ENCODE data around the gene ZDBF2. TPM values are rescaled to one million over a fixed set of nuclear protein-coding genes. Genes with fewer than 3 reads are reported as not detected.

The ZDBF2 gene
- total RNA-seq, 1 donor from 2014 or later = 6.4 TPM

GRCh38 chr2:206323486-206323885 is 49.0 kb downstream of the ZDBF2 start:
- no peak overlapping the region for H3K4me3 ChIP-seq (ENCODE audit: low read depth, low read length)
- no peak for TF ChIP-seq CTCF (conservative IDR thresholded peaks at IDR 0.05; ENCODE audit: low read depth, low read length)
- DNase-seq (ENCODE audit: low read depth) = no peak

GRCh38 chr2:206324869-206325268 is 50.4 kb downstream of the ZDBF2 start:
- DNase-seq (ENCODE audit: low read depth) = no peak
- TF ChIP-seq CTCF (conservative IDR thresholded peaks at IDR 0.05; ENCODE audit: low read depth, low read length) = no peak
- H3K4me3 ChIP-seq (ENCODE audit: low read depth, low read length) = no peak overlapping the region

- TF ChIP-seq CTCF (conservative IDR thresholded peaks at IDR 0.05; ENCODE audit: low read depth, low read length) = no peak
- no peak for DNase-seq (ENCODE audit: low read depth)
- no peak overlapping the region for H3K4me3 ChIP-seq (ENCODE audit: low read depth, low read length)
These were observed 54.5 kb downstream of the ZDBF2 start for GRCh38 chr2:206328974-206329373.

GRCh38 chr2:206336861-206337260 is 62.4 kb downstream of the ZDBF2 start:
- no peak for TF ChIP-seq CTCF (conservative IDR thresholded peaks at IDR 0.05; ENCODE audit: low read depth, low read length)
- no peak overlapping the region for H3K4me3 ChIP-seq (ENCODE audit: low read depth, low read length)
- DNase-seq (ENCODE audit: low read depth) = no peak

- DNase-seq (ENCODE audit: low read depth) = no peak
- TF ChIP-seq CTCF (conservative IDR thresholded peaks at IDR 0.05; ENCODE audit: low read depth, low read length) = no peak
- H3K4me3 ChIP-seq (ENCODE audit: low read depth, low read length) = no peak overlapping the region
These were observed 63.5 kb downstream of the ZDBF2 start for GRCh38 chr2:206337956-206338355.

GRCh38 chr2:206341396-206341795 is 66.9 kb downstream of the ZDBF2 start:
- no peak overlapping the region for H3K4me3 ChIP-seq (ENCODE audit: low read depth, low read length)
- DNase-seq (ENCODE audit: low read depth) = no peak
- no peak for TF ChIP-seq CTCF (conservative IDR thresholded peaks at IDR 0.05; ENCODE audit: low read depth, low read length)

GRCh38 chr2:206343144-206343543 is 68.7 kb downstream of the ZDBF2 start:
- H3K4me3 ChIP-seq (ENCODE audit: low read depth, low read length) = no peak overlapping the region
- no peak for DNase-seq (ENCODE audit: low read depth)
- TF ChIP-seq CTCF (conservative IDR thresholded peaks at IDR 0.05; ENCODE audit: low read depth, low read length) = no peak
